HTR-8/SVneo (cell line): ENCODE measurements around the gene KLHL35.

Source experiments
- DNase-seq: peaks from one replicate; pipeline ENCODE4 v3.0.0; 2011; ENCODE audit warnings: low spot score, mixed read lengths; ENCODE audit not compliant: insufficient read length
- FAIRE-seq: peaks from 2 replicates; lab custom pipeline; 2011; peaks lifted over from hg19 to GRCh38; lab: Jason Lieb, UNC

Gene KLHL35, protein sequence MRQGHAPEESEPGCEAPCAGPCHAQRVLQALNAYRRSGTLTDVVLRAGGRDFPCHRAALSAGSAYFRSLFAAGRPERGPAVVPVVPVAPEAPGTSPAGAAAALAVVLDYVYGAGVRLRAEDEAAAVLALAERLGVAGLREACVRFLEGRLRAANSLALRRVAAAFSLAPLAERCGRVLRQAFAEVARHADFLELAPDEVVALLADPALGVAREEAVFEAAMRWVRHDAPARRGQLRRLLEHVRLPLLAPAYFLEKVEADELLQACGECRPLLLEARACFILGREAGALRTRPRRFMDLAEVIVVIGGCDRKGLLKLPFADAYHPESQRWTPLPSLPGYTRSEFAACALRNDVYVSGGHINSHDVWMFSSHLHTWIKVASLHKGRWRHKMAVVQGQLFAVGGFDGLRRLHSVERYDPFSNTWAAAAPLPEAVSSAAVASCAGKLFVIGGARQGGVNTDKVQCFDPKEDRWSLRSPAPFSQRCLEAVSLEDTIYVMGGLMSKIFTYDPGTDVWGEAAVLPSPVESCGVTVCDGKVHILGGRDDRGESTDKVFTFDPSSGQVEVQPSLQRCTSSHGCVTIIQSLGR

DNA sequence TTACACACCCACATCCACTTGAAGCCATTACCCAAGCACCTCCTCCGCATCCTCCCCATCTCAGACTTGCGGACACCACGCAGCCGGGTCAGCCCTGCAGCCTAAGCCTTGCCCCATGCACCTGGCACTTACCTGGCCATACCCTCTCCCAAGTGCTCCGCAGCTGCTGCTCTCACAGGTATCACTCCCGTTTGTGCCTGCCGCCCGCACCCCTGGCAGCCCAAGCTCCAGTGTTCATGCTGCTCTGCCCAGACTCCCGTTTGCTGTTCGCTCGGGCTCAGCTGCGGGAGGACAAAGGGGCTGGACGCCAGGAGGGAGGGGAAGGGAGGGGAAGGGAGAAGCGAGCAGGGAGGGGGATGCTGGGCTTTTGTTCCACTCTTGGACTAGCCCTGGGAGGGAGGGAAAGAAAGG lies at the start of gene KLHL35:
TSS of gene KLHL35 (minus strand) at position 293 of the 411 bp plus-strand sequence. CDS start 2,574 bp downstream, outside the sequence.
- no peak for FAIRE-seq
- DNase-seq = no peak

DNA sequence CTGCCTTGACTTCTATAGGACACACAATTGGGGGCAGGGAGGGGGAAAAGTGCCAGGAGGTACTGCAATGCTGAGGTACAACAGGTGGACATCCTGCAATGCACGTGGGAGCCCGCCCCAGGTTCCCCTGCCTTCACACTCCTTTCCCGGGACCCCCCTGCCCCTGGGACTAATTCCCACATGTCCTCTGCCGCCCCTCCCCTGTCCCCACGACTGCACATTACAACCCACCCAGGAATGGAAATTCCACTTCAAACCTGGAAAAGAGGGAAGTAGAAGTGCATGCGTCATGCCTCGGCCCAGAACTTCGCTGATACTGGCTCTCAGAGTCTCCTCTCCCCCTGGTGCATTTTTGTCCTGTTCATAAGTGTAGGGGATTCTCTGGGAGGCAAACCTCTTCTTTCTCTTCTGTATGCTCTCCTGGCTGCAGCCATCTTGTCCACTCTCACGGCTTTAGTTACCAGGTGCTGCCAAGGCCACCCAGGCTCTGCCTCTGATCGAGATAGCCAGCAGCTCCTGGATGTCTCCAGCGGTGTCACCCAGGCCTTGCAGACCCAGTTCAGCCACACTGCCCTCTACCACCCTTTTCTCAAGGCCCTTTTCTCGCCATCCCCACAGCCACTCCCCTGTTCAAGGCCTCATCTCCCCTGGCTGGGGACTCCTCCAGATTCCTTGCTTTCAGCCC lies 49.1 kb upstream of the KLHL35 start:
- DNase-seq (no peak), FAIRE-seq (no peak)

DNA sequence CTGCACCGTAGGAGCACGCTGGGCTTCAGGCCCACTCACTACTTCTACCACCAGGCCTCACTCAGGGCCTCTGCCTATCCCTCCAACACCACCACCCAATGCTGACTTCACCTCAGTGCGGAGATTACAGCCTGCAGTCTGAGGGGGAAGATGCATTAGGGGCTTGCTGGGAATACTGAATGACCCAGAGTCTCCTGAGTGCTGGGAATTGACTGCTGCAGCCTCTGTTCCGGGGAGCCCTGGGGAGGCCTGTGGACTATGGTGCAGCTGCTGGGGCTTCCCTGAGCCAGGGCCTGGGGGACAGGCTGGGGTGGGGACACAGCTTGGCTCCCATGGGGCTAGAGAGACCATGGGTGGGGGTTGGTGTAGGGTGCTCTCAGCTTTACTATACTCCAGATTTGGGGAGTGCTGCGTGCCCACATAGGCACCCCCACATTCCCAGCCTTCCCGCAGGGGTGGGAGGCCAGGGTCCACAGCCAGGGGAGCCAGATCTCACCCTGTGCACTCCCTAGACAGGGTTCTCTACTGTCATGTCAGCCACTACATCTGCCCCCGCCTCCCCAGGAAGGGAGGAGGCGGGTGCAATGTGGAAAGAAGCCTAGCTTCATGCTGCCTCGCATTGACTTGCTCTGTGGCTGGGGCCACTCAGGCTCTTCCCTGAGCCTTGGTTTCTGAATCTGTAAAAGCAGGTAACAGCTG lies 48.4 kb upstream of the KLHL35 start:
- no peak for DNase-seq
- FAIRE-seq = no peak

DNA sequence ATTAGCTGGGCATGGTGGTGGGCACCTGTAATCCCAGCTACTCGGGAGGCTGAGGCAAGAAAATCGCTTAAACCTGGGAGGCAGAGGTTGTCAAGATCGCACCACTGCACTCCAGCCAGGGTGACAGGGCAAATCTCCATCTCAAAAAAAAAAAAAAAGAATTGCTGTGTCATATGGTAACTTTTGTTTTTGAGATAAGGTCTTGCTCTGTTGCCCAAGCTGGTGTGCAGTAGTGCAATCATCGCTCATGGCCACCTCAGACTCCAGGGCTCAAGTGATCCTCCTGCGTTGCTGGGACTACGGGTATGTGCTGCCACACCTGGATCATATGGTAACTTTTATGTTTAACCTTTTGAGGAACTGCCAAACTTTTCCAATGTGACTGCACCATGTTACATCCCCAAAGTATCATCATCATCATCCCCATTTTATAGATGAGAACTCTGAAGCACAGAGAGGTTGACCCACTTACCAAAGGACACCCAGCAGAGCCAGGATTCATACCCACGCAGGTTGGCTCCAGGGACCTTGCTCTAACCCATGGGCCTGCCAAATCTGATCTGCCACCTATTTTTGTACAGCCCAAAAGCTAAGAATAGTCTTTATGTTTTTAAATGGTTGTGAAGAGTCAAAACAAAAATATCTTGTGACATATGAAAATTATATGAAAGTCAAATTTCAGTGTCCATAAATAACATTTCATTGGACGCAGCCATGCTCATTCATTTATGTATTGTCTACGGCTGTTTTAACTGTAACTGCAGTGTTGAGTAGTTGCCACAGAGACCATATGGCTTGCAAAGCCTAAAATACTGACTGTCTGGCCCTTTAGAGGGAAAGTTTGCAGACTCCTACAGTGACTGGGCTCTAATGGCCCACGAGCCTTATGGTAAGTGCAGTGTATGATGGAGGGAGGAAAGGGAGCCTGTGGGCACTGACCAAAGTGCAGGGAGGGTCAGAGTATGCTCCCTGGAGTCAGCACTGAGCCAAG lies 47.5 kb upstream of the KLHL35 start:
- DNase-seq (no peak), FAIRE-seq (no peak)

DNA sequence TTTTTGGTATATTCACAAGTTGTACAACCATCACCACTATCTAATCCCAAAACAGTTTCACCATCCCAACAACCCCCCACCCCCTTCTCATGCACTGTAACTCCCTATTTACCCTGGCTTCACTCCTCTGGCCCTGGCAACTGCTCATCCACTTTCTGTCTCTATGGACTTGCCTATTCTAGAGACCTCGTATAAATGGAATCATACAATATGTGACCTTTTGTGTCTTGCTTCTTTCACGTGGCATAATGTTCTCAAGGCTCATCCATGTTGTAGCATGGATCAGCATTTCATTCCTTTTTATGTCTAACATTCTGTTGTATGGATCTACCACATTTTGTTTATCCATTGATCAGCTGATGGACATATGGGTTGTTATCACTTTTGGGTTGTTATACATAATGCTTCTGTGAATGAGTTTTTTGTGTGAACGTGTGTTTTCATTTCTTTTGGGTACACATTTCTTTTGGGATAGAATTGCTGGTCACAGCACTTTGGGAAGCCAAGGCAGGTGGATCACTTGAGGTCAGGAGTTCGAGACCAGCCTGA lies 46.7 kb upstream of the KLHL35 start:
- DNase-seq (no peak), FAIRE-seq (no peak)

DNA sequence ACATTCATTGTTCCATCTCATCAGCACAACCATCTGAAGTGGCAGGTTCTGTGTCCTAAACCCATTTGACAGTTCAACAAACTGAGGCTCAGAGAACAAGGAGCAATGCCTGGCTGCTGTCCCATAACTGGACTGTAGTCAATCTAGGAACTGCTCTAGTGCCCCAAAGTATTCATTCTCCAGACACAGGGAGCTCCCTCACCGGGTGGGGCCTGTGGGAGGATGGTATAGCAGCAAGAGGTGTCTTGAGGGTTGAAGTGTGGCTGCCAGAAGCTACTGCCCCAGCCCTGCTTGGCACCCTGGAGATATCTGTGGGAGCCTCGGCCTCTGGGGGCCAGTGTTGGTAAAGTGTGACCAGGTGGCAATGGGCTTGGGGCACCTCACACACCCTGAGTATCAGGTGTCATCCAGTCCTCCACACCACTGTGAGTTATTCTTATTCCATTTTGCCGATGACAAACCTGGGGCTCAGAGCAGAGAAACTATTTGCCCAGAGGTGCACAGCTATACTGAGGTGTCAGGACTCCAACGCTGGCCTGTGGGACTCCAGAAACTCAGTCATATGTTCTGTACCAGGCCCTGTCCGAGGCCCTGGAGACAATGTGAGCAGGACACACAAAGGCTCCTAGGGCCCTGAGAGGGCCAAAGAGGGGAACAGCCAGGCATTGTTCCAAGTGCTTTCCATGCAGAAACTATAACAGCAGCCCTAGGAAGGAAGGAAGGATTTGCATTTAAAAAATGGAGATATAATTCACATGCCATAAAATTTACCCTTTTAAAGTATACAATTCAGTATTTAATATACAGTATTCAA lies 46.0 kb upstream of the KLHL35 start:
- no peak for DNase-seq
- FAIRE-seq = no peak

DNA sequence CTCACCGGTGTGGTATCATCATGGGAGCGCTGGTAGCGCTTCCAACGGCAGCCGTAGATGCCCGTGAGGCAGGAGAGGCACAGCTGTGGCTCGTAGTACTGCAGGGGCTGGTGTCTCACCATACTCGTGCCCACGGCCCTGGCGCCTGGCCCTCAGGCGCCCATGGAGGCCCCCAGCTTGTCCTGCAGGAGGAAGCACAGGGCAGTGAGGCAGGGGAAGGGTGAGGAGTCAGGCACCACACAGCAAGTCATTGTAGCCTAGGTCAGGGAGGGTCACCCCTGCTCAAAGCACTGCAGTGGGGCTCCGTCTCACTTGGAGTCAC lies 44.6 kb upstream of the KLHL35 start:
- no peak for FAIRE-seq

DNA sequence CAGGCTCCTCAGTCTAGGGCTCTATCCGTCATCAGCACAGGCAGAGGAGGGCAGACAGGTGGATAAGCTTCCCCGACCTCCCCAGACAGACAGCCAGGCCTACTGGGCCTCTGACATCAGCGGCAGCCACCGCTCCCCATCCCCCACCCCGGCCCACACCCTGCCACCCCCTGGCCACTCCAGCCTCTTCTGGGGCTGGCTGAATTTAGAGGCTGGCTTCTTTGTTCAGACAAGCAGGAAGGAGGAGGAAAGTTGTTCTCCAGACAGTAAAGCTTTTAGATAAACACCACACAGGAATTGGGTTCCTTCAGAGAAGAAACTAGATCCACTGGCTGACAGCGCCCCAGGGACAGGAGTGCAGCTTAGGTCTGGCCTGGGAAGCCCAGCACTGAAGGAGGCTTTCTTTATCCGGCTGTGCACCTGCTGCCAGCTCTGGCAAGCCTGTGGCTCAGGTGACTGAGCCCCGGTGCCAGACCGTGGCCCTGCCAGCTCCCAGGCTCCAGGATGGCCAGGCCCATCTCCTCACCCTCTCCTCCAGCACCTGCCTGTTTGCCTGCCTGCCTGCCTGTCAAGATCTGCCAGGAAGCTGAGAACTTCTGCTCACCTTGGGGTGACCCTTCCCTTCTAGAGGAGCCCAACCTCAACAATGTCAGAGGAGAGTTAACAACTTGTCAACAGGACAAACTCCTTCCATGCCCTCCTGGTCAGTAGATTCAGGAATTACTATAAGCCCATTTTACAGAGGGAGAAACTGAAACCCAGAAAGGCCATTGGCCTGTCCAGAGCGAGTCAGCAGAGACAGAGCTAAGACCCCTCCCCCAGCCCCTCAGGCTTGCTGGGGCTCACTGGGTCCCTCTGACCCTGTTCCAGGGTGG lies 44.0 kb upstream of the KLHL35 start:
- FAIRE-seq (no peak), DNase-seq (no peak)

More for the DNA sequence above, 44.6 kb upstream of the KLHL35 start:
- no peak for DNase-seq

DNA sequence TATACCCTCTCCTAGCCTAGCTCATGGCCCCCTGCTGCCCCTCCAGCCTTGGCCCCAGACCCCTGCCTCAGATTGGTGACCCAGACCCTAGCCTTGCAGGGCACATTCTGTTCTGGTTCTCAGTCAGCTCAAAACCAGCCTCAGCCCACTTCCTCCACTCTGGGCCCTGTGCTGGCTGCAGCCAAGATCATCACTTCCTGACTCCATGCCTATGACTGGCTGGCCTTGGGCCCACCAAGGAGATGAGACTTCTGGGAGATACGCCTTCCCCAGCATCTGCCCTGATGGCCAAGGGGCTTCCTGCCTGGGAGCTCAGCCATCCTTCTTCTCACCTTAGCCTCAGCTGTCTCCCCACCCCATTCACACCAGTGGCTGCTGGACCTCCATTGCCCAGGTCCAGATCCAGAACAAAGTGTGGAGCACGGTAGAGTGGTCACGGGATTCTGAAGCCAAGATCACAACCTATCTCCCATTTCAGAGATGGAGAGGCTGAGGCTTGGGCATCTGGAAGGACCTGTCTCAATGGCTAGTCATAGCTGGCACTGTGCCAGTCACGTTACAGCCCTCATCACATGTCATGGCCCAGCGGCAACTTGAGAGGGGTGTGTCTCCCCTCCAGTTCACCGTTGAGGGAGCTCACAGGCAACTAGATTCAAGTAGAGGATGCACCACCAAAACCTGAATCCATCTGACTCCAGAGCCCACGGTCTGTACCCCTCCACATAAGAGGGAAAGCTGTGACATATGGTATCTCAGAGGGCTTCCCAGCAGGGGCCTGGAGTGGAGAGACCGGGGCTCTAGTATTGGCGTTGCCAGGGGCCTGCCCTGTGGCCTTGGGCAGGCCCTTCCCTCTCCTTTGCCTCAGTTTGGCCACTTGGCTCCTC lies 43.0 kb upstream of the KLHL35 start:
- DNase-seq (no peak), FAIRE-seq (no peak)

DNA sequence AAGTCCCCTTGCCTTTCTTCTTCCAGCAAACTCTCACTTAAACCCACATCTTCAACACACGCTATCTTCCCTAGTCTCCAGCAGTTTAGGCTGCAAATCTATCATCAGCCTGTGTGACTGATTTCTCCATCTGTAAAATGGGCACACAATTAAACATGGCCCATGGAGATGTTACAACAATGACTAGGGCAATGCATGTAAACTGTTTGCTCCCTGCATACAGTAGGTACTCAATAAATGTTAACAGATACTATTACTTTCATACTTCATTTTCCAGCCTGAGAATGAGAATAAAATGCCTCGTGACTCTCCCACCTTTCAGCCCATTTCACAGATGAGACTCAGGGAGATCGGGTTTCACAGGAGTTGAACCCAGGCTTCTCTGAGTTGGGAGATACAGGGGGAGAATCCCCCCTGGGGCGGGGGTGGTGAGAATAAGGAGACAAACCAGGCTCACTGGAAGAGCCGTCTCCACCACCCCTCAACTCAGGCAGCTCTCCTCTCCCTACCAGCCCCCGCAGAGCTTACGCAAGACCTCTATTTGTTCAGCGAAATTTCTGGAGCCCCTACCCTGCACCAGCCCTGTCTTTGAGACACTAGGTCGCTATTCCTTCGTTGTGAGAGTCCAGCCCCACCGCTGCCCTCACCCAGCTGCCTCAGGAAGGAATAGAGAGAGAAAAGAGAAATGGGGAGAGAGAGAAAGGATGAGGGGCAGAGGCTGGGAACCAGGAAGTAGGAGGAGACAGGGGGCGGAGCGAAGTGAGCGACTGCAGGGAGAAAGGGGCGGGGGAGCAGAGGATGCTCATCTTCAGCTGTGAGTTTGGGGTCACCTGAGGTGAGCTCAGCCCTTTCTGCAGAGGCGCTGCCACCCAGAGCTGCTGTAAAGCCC lies 42.1 kb upstream of the KLHL35 start:
- DNase-seq = peak; percentile 55
- FAIRE-seq = no peak

DNA sequence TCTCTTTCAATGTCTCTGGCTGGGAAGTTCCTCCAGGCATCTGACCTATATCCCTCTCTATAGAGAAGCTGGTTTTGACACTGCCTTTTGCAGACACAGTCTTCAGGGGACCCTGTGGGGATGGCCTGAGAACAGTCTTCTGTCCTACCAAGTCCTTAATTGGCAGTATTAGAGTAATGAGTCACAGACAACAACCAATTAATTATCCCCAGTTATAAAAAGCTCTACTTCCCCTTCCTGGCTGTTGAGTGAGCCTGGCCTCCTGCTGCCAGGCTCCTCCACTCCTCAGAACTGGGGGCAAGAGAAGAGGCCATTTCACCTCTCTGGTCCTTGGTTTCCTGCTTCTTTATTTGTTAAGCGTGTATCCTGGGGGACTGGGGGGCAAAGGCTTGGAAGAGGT lies 41.2 kb upstream of the KLHL35 start:
- no peak for FAIRE-seq
- no peak for DNase-seq

DNA sequence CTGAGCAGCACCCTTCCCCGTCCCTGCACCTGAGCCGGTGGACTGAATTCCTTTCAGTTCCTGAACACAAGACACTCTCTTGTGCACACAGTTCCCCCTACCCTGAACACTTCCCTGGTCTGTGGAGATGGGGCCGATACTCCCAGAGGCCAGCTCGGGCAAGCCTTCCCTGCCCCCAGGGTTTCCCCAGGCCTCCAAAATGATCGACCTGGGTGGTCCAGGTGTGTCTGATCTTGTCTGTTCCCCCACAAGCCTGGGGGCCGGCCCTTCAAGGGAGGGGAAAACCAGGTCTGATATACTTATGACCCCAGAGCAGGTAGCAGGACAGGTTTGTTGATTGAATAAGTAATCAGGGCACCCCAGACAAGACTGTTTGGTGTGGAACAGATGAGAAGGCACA lies 40.7 kb upstream of the KLHL35 start:
- FAIRE-seq (no peak), DNase-seq (no peak)

DNA sequence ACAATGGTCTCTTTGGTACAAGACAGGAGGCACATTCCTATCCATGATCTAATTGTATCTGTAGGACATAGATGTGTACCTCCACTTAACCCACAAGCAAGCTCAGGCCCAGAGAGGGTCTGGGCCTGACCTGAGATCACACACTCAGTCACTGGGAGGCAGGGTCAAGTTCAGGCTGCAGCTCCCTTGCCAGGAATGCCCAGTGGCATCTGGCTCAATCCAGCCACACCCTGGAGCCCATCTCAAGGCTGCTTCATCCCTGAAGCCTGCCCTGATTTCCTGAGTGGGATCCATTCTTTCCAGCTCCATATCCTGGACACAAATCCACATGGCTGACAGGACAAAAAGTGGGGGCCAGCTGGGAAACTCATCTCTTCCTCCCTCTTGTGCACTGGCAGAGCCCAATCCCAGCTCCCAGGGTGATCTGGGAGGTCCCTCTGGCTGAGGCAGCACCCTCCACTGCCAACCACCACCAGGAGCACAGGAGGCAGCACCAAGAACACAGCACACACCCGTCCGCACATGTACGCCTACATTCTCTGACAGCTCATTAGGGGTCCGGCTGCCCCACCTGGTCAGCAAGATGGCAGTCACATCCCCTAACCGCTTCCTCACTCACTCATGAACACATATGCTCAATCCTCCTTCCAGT lies 39.2 kb upstream of the KLHL35 start:
- DNase-seq (no peak), FAIRE-seq (no peak)

DNA sequence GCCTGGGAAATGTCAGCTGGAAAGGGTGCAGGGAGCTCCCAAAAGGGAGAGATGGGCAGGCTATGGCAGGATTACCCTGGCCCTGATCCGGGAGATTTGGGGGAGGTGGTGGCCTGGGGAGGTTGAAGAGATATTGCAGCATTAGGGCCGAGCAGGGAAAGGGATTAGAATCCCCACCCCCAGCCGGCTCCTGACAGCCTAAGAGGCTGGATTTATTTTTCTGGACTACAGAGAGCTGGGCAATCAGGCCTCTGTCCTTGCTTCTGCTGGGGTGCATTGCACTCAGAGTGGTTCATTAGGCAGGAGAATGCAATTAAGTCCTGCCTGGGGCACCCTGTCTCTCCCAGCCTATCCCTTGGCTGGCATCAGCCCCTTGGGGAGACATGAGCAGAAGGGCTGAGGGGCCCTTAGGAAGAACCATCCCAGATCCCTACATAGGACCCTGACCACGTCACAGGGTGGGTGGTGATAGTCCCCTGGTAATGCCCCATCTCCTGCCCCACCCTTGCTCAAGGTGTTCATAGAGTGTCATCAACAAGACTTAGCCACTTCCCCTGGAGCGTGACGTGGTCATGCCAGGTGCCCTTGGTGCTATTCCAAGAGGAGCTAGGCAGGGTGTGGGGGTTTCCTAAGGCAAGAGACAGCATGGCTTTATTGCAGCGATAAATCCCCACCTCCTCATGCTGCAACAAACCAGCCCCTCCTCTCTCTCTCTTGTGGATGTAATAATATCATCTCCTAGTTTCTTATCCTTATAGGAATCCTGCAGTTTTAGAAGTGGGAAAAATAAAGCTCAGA lies 38.4 kb upstream of the KLHL35 start:
- DNase-seq (no peak), FAIRE-seq (no peak)
